ENCODE data around the gene ELMO2. TPM values are rescaled to one million over a fixed set of nuclear protein-coding genes. Genes with fewer than 3 reads are reported as not detected.

ELMO2 gene
- total RNA-seq, 1 donor from 2014 or later, result 50.2 TPM

GRCh38 chr20:46378412-46379009 lies 27.9 kb downstream of the ELMO2 start:
- no peak for TF ChIP-seq CTCF (IDR thresholded peaks at IDR 0.05; ENCODE audit: insufficient read depth, low read length, poor library complexity, severe bottlenecking)
- no peak for DNase-seq (ENCODE audit: low read depth)
- Histone ChIP-seq H3K4me3 (ENCODE audit: low read depth, low read length) (no peak overlapping the region), H3K36me3 (ENCODE audit: control insufficient read depth, insufficient read depth, low read length) (peaks cover 11% of the 10 kb centered on the region), H3K27me3 (ENCODE audit: control insufficient read depth, insufficient read depth, low read length) (no peaks in the 10 kb centered on the region)

GRCh38 chr20:46377518-46377917 lies 28.9 kb downstream of the ELMO2 start:
- TF ChIP-seq CTCF (IDR thresholded peaks at IDR 0.05; ENCODE audit: insufficient read depth, low read length, poor library complexity, severe bottlenecking), result no peak
- Histone ChIP-seq H3K27me3 (ENCODE audit: control insufficient read depth, insufficient read depth, low read length) (no peaks in the 10 kb centered on the region), H3K4me3 (ENCODE audit: low read depth, low read length) (no peak overlapping the region), H3K36me3 (ENCODE audit: control insufficient read depth, insufficient read depth, low read length) (peaks cover 15% of the 10 kb centered on the region)
- DNase-seq (ENCODE audit: low read depth), result no peak

- no peak for DNase-seq (ENCODE audit: low read depth)
- Histone ChIP-seq H3K27me3 (ENCODE audit: control insufficient read depth, insufficient read depth, low read length) (no peaks in the 10 kb centered on the region), H3K36me3 (ENCODE audit: control insufficient read depth, insufficient read depth, low read length) (peaks cover 15% of the 10 kb centered on the region), H3K4me3 (ENCODE audit: low read depth, low read length) (no peak overlapping the region)
- TF ChIP-seq CTCF (IDR thresholded peaks at IDR 0.05; ENCODE audit: insufficient read depth, low read length, poor library complexity, severe bottlenecking), result no peak
Measured at GRCh38 chr20:46376196-46376785, 30.1 kb downstream of the ELMO2 start.

GRCh38 chr20:46375771-46376170 lies 30.6 kb downstream of the ELMO2 start:
- no peak overlapping the region for H3K4me3 ChIP-seq (ENCODE audit: low read depth, low read length)
- peaks cover 16% of the 10 kb centered on the region for H3K36me3 ChIP-seq (ENCODE audit: control insufficient read depth, insufficient read depth, low read length)
- peak; percentile 56 for DNase-seq (ENCODE audit: low read depth)
- H3K27me3 ChIP-seq (ENCODE audit: control insufficient read depth, insufficient read depth, low read length), result no peaks in the 10 kb centered on the region
- no peak for TF ChIP-seq CTCF (IDR thresholded peaks at IDR 0.05; ENCODE audit: insufficient read depth, low read length, poor library complexity, severe bottlenecking)

- DNase-seq (ENCODE audit: low read depth), result no peak
- Histone ChIP-seq H3K36me3 (ENCODE audit: control insufficient read depth, insufficient read depth, low read length) (peaks cover 16% of the 10 kb centered on the region), H3K27me3 (ENCODE audit: control insufficient read depth, insufficient read depth, low read length) (no peaks in the 10 kb centered on the region), H3K4me3 (ENCODE audit: low read depth, low read length) (no peak overlapping the region)
- TF ChIP-seq CTCF (IDR thresholded peaks at IDR 0.05; ENCODE audit: insufficient read depth, low read length, poor library complexity, severe bottlenecking), result no peak
Measured at GRCh38 chr20:46374383-46374782, 32.0 kb downstream of the ELMO2 start.

GRCh38 chr20:46371656-46372055 lies 34.8 kb downstream of the ELMO2 start:
- TF ChIP-seq CTCF (IDR thresholded peaks at IDR 0.05; ENCODE audit: insufficient read depth, low read length, poor library complexity, severe bottlenecking), result no peak
- no peak overlapping the region for H3K4me3 ChIP-seq (ENCODE audit: low read depth, low read length)
- peaks cover 16% of the 10 kb centered on the region for H3K36me3 ChIP-seq (ENCODE audit: control insufficient read depth, insufficient read depth, low read length)
- no peak for DNase-seq (ENCODE audit: low read depth)
- no peaks in the 10 kb centered on the region for H3K27me3 ChIP-seq (ENCODE audit: control insufficient read depth, insufficient read depth, low read length)

Data from kidney epithelial cell (primary cell).